ENCODE measurements around the gene CPNE7.

CPNE7 gene

GRCh38 chr16:89646270-89646669 lies 70.7 kb downstream of the CPNE7 start:
- peaks cover 6% of the 10 kb centered on the region for H3K4me1 ChIP-seq (ENCODE audit: insufficient read depth, poor library complexity, severe bottlenecking)
- H3K36me3 ChIP-seq (ENCODE audit: low read depth): peaks cover 24% of the 10 kb centered on the region
- TF ChIP-seq CTCF (IDR thresholded peaks at IDR 0.05; ENCODE audit: poor library complexity, severe bottlenecking): no peak
- DNase-seq (ENCODE audit: low spot score): no peak
- no peak overlapping the region for H3K4me3 ChIP-seq (ENCODE audit: severe bottlenecking)
- ATAC-seq (ENCODE audit: low read depth): no peak; the same call in 2 of the 3 replicates
- H3K9me3 ChIP-seq (ENCODE audit: severe bottlenecking): no peaks in the 10 kb centered on the region
- no peaks in the 10 kb centered on the region for H3K27me3 ChIP-seq (ENCODE audit: insufficient read depth, poor library complexity, severe bottlenecking)
- no peak overlapping the region for H3K27ac ChIP-seq (ENCODE audit: poor library complexity, severe bottlenecking)
